AG20443 (cell line): ENCODE measurements around the gene GIGYF1.
"Not testable (repeated sequence)": the region's sequence is repeated elsewhere in the genome, so short reads cannot be mapped to it uniquely, and the experiment has no call there.

Experiments used
- DNase-seq: peaks from one replicate; pipeline ENCODE4 v3.0.0; 2012; ENCODE audit warnings: low spot score, mixed read lengths

The GIGYF1 gene

DNA sequence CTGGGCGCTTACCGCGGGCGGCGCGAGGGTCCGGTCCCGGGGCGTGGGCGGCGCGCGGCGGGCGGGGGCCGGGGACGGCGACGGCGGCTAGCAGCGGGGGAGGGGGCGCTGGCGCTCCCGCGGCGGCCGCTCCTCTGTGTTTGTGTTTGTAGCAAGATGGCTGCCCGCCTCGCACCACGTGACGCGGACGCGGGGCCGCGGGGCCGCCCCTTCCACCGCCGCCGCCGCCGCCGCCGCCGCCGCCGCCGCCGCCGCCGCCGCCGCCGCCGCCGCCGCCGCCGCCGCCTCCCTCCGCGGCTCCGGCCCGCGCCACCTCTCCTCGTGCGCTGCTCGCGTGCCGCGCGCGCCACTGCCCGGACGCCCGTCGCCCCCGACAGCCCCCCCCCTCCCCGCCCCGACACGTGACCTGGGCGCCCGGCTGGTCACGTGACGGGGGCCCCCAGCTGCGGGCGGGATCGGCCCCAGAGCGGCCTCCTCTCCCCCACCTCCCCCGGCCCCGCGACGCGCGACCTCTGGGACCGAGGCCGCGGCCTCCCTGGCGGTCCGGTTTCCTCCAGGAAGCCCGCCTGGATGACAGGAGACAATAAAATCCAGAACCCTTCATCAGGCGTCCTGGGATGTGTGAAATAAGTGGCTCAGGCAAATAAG, at the start of gene GIGYF1:
GIGYF1 (minus strand) TSS at position 153 of the 648 bp plus-strand sequence. CDS start 6,012 bp downstream, outside the sequence.
- DNase-seq = peak; percentile 93

- no peak for DNase-seq
Observed at GRCh38 chr7:100739934-100740333, 45.9 kb upstream of the GIGYF1 start.

DNA sequence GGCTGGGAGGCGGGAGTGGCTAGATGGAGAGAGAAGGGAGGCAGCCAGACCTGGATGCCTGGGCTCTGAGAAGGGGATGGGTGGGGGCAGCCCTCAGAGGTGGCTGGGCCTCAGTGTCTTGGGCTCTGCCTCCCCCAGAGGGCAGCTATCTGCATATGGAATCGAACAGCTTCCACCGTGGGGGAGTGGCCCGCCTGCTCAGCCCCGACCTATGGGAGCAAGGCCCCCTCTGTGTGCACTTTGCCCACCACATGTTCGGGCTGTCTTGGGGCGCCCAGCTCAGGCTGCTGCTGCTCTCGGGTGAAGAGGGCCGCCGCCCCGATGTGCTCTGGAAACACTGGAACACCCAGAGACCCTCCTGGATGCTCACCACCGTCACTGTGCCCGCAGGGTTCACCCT, 42.6 kb upstream of the GIGYF1 start:
- no peak for DNase-seq

DNA sequence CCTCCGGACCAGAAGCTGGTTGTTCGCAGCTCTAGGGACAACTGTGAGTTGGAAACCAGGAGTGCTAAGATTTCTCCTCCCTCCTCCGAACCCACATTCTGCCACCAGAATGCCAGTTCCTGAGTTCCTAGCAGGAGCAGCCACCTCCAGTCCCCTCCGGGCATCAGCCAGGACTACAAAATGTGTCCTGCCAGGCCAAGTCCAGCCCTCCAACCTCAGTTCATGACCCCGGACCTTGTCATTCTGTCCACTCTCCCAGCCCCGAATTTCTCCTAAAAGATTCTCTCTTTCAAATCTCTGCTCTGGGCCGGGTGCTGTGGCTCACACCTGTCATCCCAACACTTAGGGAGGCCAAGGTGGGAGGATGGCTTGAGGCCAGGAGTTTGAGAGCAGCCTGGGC, 41.7 kb upstream of the GIGYF1 start:
- DNase-seq = no peak

- no peak for DNase-seq
Observed at GRCh38 chr7:100731937-100732636, 38.0 kb upstream of the GIGYF1 start.

DNA sequence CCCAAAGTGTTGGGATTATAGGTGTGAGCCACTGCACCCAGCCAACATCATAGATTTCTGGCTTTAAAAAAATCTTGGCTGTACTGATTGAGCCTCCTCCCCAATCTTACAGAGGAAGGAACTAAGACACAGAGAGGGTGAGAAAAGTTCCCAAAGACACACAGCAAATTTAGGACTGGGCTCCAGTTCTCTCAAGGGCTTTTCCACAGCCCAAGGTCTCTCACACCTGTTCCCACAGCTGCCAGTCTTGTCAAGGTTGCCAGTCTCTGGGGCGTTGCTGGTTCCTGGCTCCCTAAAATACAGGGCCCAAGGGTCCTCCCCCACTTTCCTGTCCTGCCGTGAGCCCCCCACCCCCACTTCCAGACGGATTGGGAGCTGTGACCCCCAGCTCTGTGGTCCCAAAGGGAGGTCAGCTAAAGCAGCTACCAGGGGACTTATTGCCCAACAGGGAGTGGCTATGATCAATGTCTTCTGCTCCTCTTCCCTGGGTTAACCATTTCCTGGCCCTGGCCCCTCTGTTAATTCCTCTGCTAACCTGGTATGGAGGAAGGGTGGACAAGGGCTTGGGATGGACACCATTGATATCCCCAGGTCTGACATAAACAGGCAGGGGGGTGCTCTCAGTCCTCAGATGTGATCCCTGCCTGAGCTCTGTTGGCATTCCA, 36.2 kb upstream of the GIGYF1 start:
- no peak for DNase-seq

DNA sequence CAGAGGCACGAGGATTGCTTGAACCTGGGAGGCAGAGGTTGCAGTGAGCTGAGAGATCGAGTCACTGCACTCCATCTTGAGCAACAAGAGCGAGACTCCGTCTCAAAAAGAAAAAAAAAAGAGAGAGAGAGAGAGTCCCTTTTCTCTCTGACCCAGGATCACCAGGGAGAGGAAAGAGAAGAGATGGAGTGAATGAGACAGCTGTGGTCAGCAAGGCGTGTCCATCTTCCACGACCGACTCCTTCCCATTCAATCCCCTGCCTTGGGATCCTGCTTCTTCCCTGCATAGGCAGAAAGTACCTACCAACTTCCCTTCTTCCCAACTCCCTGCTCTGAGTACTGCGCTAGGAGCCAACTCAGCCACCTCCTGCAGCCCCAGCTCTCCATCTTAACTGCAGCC, 34.1 kb upstream of the GIGYF1 start:
- no peak for DNase-seq

- DNase-seq = peak; percentile 90
Observed at GRCh38 chr7:100726996-100727761, 33.1 kb upstream of the GIGYF1 start.

DNA sequence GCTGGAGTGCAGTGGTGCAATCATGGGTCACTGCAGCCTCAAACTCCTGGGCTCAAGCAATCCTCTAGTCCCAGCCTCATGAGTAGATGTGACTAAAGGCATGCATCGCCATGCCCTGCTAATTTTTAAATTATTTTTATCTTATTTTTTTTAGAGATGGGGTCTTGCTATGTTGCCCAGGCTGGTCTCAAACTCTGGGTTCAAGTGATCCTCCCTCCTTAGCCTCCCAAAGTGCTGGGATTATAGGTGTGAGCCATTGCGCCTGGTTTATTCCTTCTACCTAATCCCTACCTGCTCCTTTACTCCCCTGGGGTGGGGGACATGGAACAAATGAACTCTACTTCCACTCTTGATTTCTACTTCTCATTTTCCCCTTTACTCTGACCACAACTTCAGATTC, 30.3 kb upstream of the GIGYF1 start:
- not testable (repeated sequence) for DNase-seq

GRCh38 chr7:100723732-100724275, 29.8 kb upstream of the GIGYF1 start:
- DNase-seq = no peak

GRCh38 chr7:100722480-100723212, 28.6 kb upstream of the GIGYF1 start:
- DNase-seq = no peak

- DNase-seq = no peak
Observed at GRCh38 chr7:100721505-100721812, 27.4 kb upstream of the GIGYF1 start.

- DNase-seq = no peak
Observed at GRCh38 chr7:100720671-100721504, 26.8 kb upstream of the GIGYF1 start.

DNA sequence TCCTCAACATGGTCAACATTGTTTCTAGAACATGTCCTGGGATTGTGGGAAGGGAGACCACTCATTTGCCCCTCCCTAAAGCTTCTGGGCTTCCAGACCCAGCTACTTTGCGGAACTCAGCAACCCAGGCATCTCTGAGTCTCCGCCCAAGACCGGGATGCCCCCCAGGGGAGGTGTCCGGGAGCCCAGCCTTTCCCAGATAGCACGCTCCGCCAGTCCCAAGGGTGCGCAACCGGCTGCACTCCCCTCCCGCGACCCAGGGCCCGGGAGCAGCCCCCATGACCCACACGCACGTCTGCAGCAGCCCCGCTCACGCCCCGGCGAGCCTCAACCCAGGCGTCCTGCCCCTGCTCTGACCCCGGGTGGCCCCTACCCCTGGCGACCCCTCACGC, 26.2 kb upstream of the GIGYF1 start, which contains the start of gene EPO:
EPO (plus strand) TSS at position 190 of the 392 bp plus-strand sequence. CDS start 513 bp downstream, outside the sequence.
- no peak for DNase-seq

DNA sequence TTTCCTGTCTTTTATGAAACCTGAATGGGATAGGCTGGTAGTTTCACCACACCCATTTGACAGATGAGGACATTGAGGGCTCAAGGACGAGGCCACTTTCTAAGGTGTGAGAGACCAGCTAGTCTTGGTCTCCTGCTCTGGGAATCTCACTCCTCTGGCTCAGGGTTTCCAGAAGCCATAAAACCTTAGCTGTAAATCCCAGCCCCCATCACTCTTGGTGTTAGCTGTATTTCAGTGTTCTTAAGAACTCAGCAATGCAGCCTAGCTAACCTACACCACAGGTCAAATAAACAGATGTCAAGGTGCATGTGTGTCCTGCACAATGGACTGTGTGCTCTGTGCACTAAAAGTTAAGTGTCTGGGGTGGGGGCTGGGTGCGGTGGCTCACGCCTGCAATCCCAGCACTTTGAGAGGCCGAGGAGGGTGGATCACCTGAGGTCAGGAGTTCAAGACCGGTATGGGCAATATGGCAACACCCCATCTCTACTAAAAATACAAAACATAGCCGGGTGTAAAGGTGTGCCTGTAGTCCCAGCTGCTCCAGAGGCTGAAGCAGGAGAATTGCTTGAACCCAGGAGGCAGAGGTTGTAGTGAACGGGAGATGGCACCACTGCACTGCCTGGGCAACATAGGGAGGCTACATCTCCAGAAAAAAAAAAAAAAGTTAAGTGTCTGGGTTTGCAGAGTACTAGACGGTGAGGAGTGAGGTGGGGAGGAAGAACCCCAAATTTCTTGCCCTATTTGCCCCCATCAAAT, 25.7 kb upstream of the GIGYF1 start:
- peak; percentile 42 for DNase-seq

DNA sequence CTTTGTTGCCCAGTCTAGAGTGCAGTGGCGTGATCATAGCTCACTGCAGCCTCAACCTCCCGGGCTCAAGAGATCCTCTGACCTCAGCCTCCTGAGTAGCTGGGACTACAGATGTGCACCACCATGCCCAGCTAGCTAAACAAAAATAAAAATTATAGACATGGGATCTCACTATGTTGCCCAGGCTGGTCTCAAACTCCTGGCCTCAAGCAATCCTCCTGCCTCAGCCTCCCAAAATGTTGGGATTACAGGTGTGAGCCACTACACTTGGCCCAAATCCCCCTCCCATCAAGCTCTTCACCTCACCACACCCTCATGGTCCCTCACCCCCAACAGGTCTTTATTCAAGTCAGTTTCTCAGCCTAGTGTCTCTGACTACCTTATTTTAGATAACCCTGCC, 23.0 kb upstream of the GIGYF1 start:
- not testable (repeated sequence) for DNase-seq

GRCh38 chr7:100714725-100715124, 20.7 kb upstream of the GIGYF1 start:
- DNase-seq = no peak

DNA sequence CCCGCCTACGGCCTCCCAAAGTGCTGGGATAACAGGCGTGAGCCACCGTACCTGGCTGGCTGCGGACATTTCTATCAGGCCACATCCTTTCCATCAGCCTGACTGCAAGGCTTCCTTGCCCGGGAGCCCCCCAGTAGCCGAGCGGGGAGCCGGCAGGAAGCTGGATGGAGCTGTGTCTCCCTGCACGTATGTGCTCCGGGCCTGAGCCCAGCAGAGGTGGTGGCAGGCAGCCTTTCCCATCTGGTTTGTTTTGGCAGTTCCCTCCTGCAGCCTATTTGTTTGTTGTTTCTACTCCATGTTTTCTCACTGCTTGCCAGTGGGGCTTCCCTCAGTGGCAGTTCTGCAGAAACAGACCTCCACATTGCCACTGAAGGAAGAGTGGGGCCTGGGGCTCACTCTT, 17.3 kb upstream of the GIGYF1 start:
- no peak for DNase-seq

DNA sequence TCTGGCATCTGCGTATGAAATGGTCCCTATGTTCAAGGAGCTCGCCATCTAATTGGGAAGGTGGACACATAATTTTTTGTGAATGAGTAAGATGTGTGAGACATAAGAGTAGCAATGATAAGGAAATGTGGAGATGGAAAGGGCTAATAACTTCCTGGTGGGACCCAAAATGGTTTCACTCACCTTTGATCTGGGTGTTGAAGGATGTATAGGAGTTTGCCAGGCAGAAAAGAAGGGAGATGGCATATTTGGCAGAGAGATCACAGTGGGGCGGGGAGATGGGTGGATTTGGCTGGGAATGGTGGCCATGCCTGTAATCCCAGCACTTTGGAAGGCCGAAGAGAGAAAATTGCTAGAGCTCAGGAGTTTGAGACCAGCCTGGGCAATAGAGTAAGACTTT, 16.4 kb upstream of the GIGYF1 start:
- no peak for DNase-seq

DNA sequence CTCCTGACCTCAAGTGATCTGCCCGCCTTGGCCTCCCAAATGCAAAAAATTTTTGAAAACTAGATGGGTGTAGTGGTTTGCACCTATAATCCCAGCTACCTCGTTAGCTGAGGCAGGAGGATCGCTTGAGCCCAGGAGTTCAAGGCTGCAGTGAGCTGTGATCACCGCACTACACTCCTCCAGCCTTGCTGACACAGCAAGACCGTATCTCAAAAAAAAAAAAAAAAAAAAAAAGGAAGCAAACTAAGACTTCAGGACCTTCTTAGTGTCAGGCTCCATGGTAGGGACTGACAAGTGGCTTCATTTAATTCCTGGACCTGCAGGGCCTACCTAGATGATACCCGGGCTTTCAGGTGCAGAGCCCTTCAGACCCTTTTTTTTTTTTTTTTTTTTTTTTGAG, 14.3 kb upstream of the GIGYF1 start:
- no peak for DNase-seq
